Stimulated activated CD8-positive, alpha-beta memory T cell treated with anti-CD3 and anti-CD28 coated beads, Interleukin-12 subunit alpha, Interleukin-12 subunit beta, amount 100 ng/mL, for 1 hour (primary cell): ENCODE measurements around the gene PHOSPHO2.
"Not testable (repeated sequence)": the region's sequence is repeated elsewhere in the genome, so short reads cannot be mapped to it uniquely, and the experiment has no call there.

ENCODE experiments used
- DNase-seq: peaks from one replicate; pipeline ENCODE4 v3.0.0-alpha.2; 2020; ENCODE audit warnings: low read depth

The PHOSPHO2 gene

DNA sequence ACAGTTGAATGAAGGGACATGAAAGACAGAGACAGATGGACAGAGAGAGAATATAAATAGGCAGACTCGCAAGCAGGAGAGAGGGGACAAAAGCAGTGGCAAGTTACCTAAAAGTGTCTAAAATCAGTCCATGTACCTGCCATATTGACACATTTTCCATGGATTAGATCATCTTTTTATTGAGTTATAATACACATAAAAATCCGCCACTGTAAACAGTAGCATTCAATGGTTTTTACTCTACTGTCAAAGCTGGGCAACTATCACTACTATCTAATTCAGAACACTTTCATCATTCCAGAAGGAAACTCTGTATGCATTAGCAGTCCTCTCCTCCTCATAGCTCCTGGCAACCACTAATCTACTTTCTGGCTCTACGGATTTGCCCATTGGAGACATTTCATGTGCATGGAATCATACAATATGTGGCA, 10.1 kb upstream of the PHOSPHO2 start:
- no peak for DNase-seq

- DNase-seq = not testable (repeated sequence)
These were observed 9.6 kb upstream of the PHOSPHO2 start for GRCh38 chr2:169684712-169685111.

GRCh38 chr2:169686825-169687224, 7.4 kb upstream of the PHOSPHO2 start:
- DNase-seq = not testable (repeated sequence)

DNA sequence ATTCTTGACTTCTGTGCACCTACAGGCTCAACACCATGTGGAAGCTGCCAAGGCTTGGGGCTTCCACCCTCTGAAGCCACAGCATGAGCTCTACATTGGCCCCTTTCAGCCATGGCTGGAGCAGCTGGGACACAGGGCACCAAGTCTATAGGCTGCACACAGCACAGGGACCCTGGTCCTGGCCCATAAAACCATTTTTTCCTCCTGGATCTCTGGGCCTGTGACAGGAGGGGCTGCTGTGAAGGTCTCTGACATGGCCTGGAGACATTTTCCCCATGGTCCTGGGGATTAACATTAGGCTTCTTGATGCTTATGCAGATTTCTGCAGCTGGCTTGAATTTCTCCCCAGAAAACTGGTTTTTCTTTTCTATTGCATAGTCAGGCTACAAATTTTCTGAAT, 6.3 kb upstream of the PHOSPHO2 start:
- not testable (repeated sequence) for DNase-seq

- no peak for DNase-seq
These were observed 3.3 kb upstream of the PHOSPHO2 start for GRCh38 chr2:169690958-169691357.

- DNase-seq = no peak
These were observed 1.6 kb upstream of the PHOSPHO2 start for GRCh38 chr2:169692718-169693117.

DNA sequence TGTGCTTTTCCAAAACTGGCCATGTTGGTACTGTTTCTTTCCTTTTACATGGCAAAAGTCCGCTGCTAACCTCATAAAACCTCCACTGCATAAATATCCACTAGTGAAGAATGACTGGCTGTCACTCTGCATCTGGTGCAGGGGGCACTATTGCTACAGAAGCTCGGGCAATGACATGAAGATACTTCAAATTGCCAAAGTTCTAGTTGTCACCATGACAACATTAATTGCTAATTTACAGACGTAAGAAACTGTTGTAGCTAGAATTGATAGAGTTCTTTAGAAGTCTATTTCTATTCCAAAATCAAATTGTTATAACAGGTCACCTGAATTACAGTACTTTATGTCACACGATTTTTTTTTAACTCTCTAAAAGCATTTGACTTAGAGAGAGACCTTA, 909 bp upstream of the PHOSPHO2 start:
- DNase-seq = no peak

GRCh38 chr2:169694894-169695260, 608 bp downstream of the PHOSPHO2 start:
- no peak for DNase-seq

DNA sequence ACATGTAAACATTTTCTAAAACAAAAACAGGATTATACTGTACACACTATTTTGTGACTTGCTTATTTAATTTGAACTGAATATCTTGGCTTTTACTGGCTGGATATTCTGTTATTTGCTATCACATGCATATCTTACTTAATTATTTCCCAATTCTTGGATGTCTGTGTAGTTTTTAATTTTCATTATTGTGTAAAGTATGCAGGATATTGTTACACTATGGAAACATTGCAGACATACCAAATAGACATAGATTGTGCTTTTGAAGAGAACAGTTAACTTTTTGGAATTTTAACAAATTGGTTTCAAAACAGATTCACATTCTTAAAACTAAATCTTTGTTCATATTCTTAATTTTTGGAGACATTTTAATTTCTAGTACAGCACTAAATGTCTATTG, 2.1 kb downstream of the PHOSPHO2 start:
- DNase-seq = no peak

- not testable (repeated sequence) for DNase-seq
These were observed 4.9 kb downstream of the PHOSPHO2 start for GRCh38 chr2:169699173-169699572.

DNA sequence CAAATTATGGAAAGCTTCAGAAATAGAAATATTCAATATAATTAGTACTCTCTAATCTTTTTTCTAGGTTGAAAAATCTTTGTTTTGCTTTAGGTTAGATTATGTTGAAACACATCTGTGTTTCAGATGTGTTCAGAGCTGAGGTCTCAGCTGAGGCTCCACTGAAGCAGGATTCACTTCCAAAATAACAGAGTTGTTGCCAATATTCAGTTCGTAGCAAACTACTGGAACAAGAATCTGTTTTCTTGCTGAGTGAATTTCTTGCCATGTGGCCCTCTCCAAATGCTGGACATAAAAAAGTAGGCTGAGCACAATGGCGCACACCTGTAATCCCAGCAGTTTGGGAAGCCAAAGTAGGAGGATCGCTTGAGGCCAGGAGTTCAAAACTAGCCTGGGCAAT, 8.7 kb downstream of the PHOSPHO2 start:
- DNase-seq = no peak

DNA sequence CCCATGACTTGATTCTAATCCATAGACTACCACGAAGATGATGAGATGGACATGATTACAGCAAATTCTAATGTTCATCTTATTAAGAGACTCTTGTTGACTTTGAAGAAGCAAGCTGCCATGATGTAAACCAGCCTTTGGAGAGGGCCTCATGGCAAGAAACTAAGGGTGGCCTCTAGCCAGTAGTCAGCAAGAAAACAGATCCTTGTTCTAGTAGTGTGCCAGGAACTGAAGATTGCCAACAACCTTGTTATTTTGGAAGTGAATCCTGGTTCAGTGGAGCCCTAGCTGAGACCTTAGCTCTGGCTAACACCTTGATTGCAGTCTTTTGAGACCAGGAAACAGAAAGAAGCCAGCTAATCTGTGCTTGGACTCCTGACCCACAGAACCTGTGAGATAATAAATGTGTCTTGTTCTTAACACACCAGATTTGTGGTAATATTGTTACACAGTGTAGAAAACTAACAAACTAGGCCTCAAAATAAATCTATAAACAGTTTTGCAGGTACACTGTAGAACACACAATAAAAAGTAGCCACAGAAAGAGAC, 10.0 kb downstream of the PHOSPHO2 start:
- DNase-seq = no peak

DNA sequence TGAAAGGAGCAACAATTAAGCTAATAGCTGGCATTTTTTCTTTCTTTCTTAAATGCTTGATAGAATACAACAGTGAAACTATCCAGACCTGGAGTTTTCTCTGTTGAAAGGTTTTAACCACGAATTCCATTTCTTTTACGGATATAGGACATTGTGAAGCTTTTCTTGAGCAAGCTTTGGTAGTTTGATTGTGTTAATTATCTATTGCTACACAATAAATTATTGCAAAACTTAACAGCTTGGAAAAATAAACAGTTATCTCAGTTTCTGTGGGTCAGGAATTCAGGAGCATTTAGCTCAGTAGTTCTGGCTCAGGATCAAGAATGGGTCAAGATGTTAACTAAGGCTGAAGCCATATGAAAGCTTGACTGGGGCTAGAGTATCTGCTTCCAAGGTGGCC, 11.7 kb downstream of the PHOSPHO2 start:
- DNase-seq = no peak

- no peak for DNase-seq
These were observed 13.4 kb downstream of the PHOSPHO2 start for GRCh38 chr2:169707626-169708025.

DNA sequence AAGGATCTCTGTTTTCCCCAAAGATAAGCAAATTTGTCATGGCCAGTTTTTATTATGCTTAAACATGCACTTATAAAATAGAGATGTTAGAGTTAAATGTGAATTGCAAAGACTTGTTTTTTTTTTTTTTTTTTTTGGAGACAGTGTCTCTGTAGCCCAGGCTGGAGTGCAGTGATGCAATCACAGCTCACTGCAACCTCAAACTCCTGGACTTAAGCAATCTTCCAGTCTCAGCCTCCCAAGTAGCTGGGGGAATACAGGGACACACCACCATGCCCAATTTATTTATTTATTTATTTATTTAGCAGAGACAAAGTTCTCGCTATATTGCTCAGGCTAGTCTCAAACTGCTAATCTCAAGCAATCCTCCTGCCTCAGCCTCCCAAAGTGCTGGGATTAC, 15.1 kb downstream of the PHOSPHO2 start:
- DNase-seq = no peak

DNA sequence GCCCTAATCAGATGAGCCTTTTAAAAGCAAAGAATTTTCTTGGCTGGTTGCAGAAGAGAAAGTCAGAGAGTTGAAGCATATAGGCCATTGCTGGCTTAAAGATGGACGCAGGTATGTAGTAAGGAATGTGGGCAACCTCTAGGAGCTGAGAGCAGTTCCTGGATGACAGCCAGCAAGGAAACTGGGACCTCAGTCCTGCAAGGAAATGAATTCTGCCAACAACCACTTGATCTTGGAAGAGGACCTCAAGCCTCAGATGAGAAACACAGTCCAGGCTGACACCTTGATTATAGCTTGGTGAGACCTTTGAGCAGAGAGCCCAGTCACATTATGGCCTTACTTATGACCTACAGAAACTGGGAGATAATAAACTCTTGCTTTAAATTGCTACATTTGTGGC, 15.7 kb downstream of the PHOSPHO2 start:
- DNase-seq = no peak

DNA sequence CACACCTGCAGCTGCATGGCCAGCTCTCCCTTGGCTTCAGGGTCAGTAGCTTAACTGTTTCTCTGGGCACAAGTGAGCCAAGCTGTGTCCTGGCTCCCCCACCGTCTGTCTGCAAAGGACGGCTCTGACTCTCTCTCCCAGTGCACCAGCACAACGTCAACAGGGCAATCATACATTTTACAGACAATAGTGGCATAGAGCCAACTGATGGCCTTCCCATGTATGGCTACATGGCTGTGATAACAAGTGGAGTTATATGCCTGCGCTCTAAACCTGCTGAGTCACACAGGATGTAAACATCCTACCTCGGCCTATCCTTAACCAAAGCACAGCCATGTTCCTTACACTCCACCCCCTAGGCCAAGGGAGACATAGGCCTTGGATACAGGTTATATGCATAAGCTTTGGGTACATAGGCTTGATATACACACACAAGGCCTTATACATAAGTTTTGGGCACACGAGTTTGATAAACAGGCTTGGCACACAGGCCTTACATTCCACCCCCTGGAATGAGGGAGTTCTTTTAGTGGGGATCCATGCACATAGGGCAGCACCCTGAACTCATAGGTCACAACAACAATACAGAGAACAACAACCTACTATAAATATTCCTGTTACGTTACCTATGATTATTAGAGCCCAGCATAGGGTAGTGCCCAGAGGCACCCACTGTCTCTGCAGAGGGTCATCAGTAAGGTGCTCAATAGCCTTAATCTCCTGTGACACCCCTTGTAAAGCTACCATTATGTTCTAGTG, 17.7 kb downstream of the PHOSPHO2 start:
- no peak for DNase-seq

- no peak for DNase-seq
These were observed 18.5 kb downstream of the PHOSPHO2 start for GRCh38 chr2:169712791-169713227.

DNA sequence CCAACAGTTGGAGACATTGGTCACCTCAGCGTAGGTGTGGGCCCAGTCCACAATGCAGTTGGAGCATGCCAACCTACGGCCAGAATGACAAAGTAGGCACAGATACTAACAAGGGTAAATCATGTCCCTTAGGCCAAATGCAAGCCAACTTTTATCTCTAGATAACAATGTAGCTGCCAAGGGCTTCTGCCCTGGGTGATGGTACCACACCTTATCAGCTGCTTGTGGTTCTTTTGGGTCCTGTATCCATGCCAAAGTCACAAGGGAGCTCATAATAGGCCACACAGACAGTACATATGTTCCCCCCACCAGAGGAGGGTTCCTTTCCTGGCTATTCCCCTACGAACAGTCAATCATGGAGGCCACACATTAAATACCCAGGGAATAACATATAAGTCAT, 19.1 kb downstream of the PHOSPHO2 start:
- DNase-seq = no peak

GRCh38 chr2:169714699-169715098, 20.4 kb downstream of the PHOSPHO2 start:
- DNase-seq = no peak

GRCh38 chr2:169715379-169716237, 21.3 kb downstream of the PHOSPHO2 start:
- DNase-seq = no peak

DNA sequence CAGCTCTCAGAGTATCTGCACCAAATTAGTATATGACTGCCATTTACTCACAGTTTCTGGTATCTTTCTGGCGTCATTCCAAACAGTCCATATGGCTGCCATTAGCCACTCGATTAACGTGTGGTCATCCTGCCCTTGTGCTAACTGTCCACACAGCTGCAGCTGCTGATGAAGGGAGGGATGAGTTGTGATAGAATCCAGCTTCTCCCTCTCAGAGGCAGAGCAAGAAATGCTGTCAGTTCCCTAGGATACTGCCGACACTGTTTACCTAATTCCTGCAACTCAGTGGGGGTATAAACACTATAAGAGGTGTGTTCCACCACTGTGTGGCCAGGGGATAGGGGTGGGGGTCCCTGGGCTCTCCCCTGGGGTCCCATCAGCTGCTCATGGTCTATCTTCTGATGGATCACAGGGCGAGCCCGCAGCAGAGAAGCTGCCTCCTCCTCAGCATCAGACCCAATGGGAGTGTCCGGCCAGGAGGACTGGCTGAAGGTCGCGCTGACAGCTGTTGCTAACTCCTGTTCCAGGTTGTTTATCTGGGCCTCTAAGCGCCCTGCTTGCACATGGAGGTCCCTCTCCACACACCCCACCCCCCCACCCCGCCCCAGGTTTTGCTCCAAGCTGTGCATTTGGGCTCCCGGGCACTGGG, 22.1 kb downstream of the PHOSPHO2 start:
- DNase-seq = no peak
